HUDEP-2 (cell line): ENCODE data around the gene KIF13A.
"Not testable (repeated sequence)": the region's sequence is repeated elsewhere in the genome, so short reads cannot be mapped to it uniquely, and the experiment has no call there.

Source experiments
- DNase-seq, 76 experiments: peaks; one replicate each; lab custom pipeline; 2025; ENCODE audit not compliant: unreplicated experiment in 76 of 76; lab: John Stamatoyannopoulos, UW

KIF13A gene

DNA sequence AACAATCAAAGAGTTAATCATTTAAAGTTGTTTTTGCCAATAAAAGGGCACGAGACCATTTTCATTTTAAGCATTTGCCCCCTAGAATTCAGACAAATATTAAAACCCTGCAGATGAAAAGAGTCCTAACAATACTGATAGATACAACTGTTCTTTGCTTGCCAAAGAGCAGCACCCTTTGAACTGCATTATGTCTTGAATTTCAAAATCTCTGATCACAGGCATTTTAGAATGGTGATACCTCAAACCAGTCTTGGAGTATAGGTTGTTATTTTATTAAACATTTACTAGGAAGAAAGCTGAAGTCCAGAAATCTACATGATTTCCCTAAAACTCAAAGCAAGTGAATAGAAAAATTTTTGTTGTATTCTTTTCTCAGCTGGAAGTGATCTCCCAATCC is 108.7 kb downstream of the KIF13A start:
- no peak for DNase-seq

- DNase-seq = no peak
Measured at GRCh38 chr6:17877895-17878440, 109.5 kb downstream of the KIF13A start.

DNA sequence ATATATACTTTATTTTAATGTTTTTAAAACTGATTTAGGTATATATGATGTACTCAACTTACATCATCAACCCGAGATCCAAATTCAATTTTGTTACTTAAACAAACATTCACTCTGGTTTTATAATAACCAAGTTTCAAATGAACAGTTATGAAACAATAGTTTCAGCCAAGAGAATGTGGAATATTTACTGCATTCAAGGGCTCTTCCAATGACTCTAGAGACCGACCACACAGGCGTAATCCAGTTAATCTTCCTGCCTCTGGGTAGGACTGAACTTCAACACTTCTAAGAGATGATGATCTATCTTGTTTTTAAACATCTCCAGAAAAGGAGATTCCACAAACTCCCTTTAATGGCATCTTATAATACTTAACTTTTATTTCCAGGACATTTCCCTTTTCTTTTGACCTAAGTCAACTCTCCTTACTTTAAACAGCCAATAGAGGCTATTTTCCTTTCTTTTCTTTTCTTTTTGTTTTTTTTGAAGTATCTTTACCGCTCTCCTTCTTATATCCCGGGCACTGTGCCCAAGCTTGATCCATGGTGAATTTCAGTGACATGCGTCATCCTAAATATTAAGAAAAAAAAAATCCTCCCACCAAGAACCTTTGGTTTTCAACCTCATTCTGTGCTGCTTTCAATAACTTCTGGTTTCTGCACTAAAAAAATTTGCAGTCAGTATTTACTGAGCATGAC is 110.1 kb downstream of the KIF13A start:
- DNase-seq = no peak

DNA sequence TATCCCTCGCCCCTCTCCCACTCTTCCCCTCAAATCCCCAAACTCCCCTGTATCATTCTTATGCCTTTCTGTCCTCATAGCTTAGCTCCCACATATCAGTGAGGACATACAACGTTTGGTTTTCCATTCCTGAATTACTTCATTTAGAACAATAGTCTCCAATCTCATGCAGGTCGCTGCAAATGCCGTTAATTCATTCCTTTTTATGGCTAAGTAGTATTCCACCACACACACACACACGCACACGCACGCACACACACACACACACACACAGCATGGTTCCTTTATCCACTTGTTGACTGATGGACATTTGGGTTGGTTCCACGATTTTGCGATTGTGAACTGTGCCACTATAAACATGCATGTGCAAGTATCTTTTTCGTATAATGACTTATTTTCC is 112.7 kb downstream of the KIF13A start:
- DNase-seq = no peak

DNA sequence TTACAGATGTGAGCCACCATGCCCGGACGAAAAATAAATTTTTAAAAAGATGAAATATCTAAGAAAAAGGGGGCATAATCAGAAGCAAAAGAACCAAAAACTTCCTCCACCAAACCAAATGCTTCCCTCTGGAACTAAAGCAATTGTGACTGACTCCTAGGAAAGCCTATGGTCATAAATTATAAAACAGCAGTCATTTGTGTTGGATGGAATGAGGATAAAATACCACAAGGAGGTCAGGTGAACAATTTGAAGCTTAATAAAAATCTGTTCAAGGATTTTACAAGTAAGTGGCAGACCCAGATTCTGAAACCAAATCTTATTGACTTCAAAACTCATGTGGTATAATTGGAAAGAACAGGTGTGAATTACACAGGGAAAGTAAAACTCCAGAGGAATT is 114.5 kb downstream of the KIF13A start:
- DNase-seq = no peak

GRCh38 chr6:17871836-17872235 is 115.6 kb downstream of the KIF13A start:
- DNase-seq = no peak

DNA sequence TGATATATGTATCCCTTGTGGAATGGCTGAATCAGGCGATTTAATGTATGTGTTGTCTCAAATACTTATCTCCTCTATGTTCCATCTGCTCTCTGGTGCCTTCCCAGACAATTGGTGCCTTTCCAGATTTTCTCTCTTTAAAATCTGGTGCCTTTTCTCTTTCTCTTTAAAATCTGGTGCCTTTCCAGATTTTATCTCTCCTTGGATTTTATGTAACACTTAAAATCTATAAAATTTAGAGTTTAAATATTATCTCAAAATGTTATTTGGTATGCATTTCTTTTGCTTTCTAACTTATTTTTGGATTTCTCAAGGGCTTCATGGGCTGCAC is 116.3 kb downstream of the KIF13A start:
- DNase-seq = no peak

DNA sequence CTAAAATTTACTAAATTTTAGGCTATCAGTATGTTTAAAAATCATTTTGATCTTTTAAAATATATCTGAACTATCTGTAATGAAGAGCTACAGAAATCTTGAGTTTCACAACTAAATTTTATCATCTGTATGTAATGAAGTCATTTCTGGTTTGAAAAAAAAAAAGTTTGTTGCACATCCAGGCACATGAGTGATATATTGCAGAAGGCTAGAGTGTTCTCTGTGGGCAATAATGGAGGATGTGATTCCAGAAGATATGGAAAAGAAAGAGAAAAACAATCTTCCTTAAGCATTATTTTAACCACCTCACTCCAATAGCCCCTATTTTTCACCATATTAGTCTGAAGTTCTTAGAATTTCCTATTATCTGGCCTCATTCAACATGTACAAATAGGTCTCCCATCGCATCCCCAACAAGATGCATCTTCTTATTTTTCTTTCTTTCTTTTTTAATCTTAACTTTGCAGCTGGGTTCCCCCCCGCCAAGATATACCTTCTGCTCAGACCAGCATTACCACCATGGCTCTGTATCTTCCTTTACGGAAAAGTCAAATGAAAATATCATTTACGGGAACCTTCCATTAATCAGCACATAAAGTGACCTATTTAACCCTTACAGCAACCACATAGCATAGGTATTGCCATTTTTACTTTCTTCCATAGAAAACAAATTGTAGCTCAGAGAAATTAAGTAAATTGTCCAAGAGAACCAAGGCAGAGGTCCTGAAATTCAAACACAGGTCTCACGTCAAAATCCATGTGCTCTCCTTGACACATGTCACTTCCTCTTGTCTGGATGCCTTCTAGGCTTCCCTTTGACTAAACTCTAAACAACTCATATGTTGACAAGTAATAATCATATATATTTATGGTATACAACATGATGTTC is 116.9 kb downstream of the KIF13A start:
- no peak for DNase-seq

DNA sequence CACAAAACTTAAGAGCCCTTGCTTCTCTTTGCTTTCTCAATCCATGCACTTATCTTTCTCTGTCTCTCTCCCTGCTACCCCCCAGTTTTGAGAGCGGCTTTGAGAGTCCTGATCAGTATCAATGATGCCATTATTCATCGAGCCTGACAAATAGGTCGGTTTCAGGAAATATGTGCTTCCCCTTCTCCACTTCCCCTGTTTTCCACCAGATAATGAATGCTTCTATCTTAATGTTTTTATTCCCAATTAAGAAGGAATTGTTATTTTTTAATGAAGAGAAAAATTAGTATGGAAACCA is 117.7 kb downstream of the KIF13A start:
- DNase-seq = no peak

GRCh38 chr6:17869010-17869752 is 118.3 kb downstream of the KIF13A start:
- peak in 1 of 76 experiments; percentile 10 for DNase-seq

DNA sequence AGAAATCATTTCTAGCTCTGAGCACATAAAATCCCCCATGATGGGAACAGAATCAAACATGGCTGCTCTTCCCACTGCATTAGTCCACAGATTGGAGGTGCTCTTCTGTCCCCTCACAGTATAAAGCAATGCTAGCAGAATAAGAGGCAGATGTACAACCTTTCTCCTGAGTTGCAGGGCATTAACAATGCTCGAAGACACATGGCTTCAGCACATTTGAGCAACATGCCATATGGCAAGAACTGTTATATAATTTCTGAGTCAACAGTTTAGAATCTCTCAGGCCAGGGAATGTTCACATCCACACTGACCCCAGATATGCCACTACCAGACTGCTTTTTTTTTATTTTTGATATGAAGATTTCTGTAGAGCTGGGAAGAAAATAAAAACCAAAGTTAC is 119.6 kb downstream of the KIF13A start:
- DNase-seq = no peak

DNA sequence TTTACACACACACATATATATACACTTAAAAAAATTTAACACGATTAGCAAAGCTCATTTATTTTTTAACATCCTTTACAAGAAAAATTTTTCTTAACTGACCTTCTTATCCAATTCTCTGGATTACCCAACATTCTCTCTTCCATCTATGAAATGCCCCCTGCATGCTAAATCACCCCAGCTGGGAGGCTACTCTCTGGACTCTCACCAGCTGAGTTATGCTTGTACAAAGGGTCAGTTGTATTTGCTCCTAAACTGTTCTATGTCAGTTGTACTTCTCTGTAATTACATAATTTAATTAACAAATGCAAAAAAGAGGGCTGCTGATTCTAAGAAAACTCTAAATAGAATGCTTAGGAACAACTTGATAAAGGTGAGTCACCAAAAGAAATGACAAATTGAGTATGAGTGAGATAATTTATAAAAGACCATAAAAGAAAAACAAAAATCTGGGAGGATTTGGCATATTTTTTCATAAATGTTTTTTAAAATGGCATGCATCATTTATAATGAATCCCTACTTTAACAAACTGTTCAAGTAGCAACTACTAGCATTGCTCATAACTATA is 120.5 kb downstream of the KIF13A start:
- no peak for DNase-seq

DNA sequence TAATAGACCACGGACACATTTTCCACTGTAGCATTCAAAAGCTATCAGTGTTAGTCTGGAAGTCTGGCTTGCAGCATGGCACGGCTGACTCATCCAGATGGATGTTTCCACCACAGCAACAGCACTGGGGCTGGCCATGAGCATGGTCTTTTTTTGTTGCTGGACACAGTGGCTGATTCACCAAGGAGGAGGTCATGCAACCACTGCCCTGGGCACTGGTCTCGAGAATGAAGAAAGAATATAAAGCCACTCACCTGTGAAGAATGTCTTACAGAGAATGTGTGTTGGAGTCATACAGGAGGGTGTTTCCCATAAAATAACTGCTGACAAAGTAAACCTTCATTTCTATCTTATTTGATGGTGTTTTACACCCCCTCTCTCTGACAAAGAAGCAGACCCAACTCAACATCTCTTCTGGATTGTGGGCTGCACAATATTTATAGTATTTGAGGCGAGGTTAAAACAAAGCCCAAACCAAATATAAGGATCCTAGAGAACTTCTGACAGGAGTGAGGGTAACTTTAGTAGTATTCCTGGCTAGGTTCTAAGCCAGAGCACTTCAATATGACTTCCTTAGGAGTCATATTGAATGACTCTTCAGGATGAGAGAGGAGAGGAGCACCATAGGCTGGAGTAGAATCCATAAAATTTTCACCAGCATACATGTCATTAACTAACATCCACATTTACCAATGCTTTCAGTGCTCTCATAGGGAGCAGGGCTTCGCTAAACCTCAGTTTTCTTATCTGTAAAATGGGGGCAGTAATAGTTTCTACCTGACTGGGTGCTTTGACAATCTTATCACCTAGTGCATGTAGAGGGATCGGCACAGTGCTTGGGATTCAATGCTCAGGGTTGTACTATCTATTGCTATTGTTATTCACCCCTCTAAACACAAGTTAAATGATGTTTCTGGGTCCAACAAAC is 121.4 kb downstream of the KIF13A start:
- DNase-seq = peak in 14 of 76 experiments; percentile 12 to 54 (median 30)

DNA sequence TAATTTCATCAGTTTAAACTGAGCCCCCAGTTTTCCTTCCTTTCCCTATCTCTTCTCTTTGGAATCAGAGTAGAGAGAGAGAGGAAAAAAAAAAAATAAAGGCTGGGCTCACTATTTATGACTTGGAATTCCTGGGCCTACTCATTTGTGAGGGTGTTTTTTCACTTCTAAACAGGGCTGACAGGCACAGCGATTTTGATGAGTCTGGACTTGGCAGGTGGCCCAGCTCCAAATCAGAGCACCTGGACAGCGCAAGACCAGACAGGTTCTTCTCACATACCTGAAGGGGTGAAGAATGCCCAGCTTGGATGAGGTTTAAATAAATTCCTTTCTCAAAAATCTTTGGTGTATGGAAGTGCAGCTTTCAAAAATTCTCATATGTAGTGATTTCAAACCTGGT is 122.2 kb downstream of the KIF13A start:
- no peak for DNase-seq

GRCh38 chr6:17863901-17864754 is 123.3 kb downstream of the KIF13A start:
- DNase-seq = peak in 5 of 76 experiments; percentile 13 to 46 (median 29)

GRCh38 chr6:17861361-17861760 is 126.1 kb downstream of the KIF13A start:
- no peak for DNase-seq

- DNase-seq = peak in 11 of 76 experiments; percentile 9 to 46 (median 31)
Measured at GRCh38 chr6:17859846-17860245, 127.6 kb downstream of the KIF13A start.

GRCh38 chr6:17858584-17858983 is 128.9 kb downstream of the KIF13A start:
- DNase-seq = no peak

- DNase-seq = not testable (repeated sequence)
Measured at GRCh38 chr6:17857188-17857587, 130.2 kb downstream of the KIF13A start.
